Measurements from ENCODE around the gene SEC61A2.

SEC61A2 gene

DNA sequence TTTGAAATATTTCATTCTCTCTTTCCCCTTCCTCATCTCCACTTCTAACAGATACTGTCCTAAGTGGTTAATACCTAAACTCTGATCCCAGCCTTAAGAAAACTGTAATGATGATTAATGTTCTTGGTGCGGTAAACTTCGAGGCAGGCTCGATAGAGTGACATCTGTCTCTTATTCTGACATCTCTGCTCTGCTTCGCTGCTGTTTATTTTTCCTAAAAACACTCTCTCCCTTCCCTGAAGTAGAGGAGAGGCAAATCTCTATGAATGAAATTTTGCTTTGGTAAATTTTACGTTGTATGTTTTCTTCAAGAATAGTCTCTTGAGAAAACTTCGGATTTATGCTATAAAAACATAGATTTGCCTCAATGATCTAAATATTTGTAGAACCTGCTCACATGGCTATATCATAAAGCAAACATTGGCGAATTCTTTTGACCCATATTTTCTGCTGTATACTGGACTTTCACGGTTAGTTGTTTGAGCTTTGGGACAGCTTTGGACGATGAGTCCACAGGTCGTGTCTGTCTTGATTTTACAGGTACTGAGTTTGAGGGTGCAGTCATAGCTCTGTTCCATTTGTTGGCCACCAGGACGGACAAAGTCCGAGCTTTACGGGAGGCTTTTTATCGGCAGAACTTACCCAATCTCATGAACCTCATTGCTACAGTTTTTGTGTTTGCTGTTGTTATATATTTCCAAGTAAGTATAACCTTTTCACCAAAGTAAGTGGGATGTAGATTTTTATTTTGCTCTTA is 27.1 kb downstream of the SEC61A2 start:
- DNase-seq (ENCODE audit: low spot score): no peak
- TF ChIP-seq, protein P1, sequence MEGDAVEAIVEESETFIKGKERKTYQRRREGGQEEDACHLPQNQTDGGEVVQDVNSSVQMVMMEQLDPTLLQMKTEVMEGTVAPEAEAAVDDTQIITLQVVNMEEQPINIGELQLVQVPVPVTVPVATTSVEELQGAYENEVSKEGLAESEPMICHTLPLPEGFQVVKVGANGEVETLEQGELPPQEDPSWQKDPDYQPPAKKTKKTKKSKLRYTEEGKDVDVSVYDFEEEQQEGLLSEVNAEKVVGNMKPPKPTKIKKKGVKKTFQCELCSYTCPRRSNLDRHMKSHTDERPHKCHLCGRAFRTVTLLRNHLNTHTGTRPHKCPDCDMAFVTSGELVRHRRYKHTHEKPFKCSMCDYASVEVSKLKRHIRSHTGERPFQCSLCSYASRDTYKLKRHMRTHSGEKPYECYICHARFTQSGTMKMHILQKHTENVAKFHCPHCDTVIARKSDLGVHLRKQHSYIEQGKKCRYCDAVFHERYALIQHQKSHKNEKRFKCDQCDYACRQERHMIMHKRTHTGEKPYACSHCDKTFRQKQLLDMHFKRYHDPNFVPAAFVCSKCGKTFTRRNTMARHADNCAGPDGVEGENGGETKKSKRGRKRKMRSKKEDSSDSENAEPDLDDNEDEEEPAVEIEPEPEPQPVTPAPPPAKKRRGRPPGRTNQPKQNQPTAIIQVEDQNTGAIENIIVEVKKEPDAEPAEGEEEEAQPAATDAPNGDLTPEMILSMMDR (IDR thresholded peaks at IDR 0.05; ENCODE audit: extremely low read depth, insufficient read depth, missing control alignments): no peak
- in situ Hi-C loops (cut with MboI; ENCODE audit: low pct_unique_long_range_greater_than_20kb, low sequenced_read_pairs, unreplicated experiment): no loop called here

DNA sequence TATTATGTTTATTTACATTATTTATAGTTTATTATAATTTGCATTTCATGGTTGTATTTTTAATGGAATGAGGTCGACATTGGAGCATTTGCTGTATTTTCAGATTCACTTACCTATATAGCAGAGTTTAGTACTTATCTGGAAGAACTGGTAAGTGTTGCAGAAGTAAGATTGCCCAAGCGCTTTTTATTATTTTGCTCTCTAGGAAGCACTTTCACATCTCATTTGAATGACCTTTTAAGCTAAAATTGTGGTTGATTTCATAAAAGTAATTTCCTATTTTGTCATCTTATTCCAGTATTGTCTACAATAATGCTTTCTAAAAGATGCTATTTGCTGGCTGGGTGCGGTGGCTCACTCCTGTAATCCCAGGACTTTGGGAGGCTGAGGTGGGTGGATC is 28.6 kb downstream of the SEC61A2 start:
- DNase-seq (ENCODE audit: low spot score): no peak
- in situ Hi-C loops (cut with MboI; ENCODE audit: low pct_unique_long_range_greater_than_20kb, low sequenced_read_pairs, unreplicated experiment): no loop called here
- TF ChIP-seq, protein P1 (IDR thresholded peaks at IDR 0.05; ENCODE audit: extremely low read depth, insufficient read depth, missing control alignments): no peak

DNA sequence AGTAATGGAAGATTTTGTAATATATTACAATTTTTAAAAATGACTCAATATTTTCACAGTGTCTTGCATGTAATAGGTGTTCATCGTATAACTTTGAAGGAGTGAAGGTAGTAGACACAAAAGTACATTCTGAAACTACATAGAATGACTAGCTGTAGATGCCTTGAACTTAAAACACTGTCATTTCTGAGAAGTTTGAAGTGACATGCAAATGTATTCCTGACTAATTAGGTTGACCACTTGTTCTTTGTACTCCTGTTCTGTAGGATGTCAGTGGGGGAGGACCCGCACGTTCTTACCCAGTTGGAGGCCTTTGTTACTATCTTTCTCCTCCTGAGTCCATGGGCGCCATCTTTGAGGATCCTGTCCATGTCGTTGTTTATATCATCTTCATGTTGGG is 31.2 kb downstream of the SEC61A2 start:
- in situ Hi-C loops (cut with MboI; ENCODE audit: low pct_unique_long_range_greater_than_20kb, low sequenced_read_pairs, unreplicated experiment): no loop called here
- TF ChIP-seq, protein P1 (IDR thresholded peaks at IDR 0.05; ENCODE audit: extremely low read depth, insufficient read depth, missing control alignments): no peak

DNA sequence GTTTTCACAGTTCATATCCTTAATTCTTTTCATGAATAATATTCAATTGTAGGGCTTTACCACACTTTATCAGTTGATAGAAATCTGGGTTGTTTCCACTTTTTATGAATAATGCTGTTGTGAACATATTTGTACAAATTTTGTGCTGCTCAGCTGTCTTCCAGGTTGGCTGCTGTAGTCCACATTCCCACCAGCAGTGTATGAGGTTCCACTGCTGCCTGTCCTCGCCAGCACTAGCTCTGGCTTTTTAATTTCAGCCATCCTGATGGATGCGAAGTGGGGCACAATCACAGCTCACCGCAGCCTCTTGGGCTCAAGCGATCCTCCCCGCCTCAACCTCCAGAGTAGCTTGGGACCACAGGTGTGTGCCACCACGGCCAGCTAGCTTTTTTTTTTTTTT is 33.5 kb downstream of the SEC61A2 start:
- TF ChIP-seq, protein P1 (IDR thresholded peaks at IDR 0.05; ENCODE audit: extremely low read depth, insufficient read depth, missing control alignments): no peak
- no peak for DNase-seq (ENCODE audit: low spot score)
- in situ Hi-C loops (cut with MboI; ENCODE audit: low pct_unique_long_range_greater_than_20kb, low sequenced_read_pairs, unreplicated experiment): no loop called here

More for the DNA sequence above, 31.2 kb downstream of the SEC61A2 start:
- no peak for DNase-seq (ENCODE audit: low spot score)

DNA sequence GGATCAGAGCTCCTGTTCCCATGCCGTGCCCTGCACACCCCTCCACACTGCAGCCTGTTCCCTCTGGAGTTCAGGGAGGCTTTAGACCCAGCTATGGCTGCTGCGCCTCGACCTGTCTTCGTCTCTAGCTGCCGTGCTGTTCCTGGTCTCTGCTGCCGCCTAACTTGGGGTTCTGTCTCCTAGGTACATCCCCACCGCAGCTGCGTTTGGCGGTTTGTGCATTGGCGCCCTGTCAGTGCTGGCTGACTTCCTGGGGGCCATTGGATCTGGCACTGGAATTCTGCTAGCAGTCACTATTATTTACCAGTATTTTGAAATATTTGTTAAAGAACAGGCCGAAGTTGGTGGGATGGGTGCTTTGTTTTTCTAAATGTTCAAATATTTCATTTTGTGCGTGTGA is 34.6 kb downstream of the SEC61A2 start:
- TF ChIP-seq, protein P1 (IDR thresholded peaks at IDR 0.05; ENCODE audit: extremely low read depth, insufficient read depth, missing control alignments): no peak
- DNase-seq (ENCODE audit: low spot score): no peak
- in situ Hi-C loops (cut with MboI; ENCODE audit: low pct_unique_long_range_greater_than_20kb, low sequenced_read_pairs, unreplicated experiment): no loop called here

DNA sequence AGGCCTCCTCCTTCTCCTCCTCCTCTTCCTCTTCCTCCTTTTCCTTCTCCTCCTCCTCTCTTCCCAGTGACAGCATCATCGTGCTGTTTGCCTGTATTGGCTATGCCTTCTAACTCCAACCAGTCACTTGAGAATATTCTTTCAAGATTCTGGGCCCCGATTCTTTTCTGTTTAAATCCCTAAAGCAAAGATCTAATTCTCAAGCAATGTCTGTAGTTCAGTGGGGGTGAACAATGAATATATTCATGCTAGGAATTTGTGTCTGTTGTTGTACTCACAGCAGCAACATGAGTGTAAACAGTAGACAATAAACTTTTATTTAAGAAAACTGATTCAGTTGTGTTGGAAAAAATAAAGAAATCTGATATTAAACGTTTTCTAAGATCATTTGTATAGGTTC is 35.6 kb downstream of the SEC61A2 start:
- in situ Hi-C loops (cut with MboI; ENCODE audit: low pct_unique_long_range_greater_than_20kb, low sequenced_read_pairs, unreplicated experiment): no loop called here
- DNase-seq (ENCODE audit: low spot score): no peak
- TF ChIP-seq, protein P1 (IDR thresholded peaks at IDR 0.05; ENCODE audit: extremely low read depth, insufficient read depth, missing control alignments): no peak

Data from GM13977 (cell line).